Activated gamma-delta T cell treated with Interleukin-2 at 50 U/mL for 16 hours (primary cell): ENCODE results near the gene FXYD7.
"Not testable (repeated sequence)": the region's sequence is repeated elsewhere in the genome, so short reads cannot be mapped to it uniquely, and the experiment has no call there.

Experiments used
- DNase-seq: peaks from one replicate; pipeline ENCODE4 v3.0.0-alpha.2; 2020

FXYD7 gene

GRCh38 chr19:35128398-35129057 lies 14.5 kb upstream of the FXYD7 start:
- DNase-seq: no peak

DNA sequence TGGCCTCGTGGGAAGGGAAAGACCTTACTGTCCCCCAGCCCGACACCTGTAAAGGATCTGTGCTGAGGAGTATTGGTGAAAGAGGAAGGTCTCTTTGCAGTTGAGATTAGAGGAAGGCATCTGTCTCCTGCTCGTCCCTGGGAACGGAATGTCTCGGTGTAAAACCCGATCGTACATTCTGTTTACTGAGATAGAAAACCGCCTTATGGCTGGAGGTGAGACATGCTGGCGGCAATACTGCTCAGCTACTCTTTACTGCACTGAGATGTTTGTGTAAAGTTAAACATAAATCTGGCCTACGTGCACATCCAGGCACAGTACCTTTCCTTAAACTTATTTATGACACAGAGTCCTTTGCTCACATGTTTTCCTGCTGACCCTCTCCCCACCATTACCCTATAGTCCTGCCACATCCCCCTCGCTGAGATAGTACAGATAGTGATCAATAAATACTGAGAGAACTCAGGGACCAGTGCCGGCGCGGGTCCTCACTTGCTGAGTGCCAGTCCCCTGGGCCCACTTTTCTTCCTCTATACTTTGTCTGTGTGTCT lies 13.3 kb upstream of the FXYD7 start:
- DNase-seq: not testable (repeated sequence)

GRCh38 chr19:35130761-35131720 lies 12.0 kb upstream of the FXYD7 start:
- DNase-seq: no peak

DNA sequence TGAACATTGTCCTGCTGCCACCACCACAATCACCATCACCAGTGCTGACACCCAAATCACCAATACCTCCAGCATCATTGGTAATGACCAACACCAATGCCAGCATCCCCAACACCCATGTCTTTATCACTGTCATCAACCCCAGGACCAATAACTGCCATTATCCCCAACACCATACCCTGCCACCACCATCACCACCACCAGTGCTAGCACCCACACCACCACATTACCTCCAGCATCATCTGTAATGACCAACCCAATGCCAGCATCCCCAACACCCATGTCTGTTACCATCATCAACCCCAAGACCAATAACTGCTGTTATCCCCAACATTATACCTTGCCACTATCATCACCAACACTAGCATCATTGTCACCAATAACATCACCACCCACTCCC lies 10.8 kb upstream of the FXYD7 start:
- DNase-seq: no peak

DNA sequence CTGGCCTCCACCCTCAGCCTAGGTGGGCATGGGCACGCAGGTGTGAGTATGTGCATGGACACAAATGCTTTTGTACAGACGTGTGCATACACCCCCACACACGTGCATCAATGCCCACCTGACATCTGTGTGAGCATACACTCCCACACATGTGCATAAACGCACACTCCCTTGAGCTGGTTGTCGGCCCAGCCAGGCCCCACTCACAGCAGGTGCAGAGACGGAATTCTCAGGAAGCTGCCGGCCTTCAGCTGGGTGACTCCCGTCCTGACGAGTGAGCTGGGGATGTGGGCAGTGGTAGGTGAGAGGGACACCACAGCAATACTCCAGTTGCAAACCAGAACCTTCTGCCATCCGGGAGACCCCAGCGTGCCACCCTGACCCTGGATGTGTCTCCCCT lies 9.2 kb upstream of the FXYD7 start:
- no peak for DNase-seq

DNA sequence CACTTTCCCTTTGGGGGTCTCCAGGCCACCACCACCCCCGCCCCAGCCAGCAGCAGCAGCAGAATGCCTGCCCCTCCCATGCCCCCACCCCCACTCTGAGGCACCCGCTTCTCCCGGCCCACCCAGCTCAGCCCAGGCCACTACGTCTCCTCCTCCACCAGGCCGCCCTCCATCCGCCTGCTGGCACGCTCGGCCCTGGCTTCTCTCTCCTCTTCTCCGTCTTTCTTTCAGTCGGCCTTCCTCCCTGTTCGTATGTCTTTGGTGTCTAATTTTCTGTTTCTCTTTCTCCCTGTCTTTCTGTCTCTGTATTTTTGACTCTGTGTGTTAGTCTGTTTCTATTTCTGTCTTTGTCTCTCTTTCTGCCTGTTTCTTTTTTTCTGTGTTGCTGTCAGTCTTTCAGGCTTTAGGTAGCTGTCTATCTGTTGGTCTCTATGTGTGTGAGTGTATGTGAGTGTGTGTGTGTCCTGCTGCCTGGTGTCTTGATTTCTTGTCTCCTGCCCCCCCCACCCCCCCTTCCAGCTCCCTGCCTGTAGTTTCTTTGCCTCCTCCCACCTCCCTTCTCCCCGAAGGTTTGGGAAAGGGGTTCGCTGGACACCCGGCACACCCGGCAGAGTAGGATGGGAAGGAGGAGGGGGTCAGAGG lies 8.3 kb upstream of the FXYD7 start, which contains the start of gene LGI4:
Gene LGI4 (minus strand): TSS at position 459 of the 642 bp plus-strand sequence. CDS start 379 bp downstream, at position 80.
- DNase-seq: no peak

GRCh38 chr19:35135389-35135909 lies 7.6 kb upstream of the FXYD7 start:
- peak; percentile 57 for DNase-seq

DNA sequence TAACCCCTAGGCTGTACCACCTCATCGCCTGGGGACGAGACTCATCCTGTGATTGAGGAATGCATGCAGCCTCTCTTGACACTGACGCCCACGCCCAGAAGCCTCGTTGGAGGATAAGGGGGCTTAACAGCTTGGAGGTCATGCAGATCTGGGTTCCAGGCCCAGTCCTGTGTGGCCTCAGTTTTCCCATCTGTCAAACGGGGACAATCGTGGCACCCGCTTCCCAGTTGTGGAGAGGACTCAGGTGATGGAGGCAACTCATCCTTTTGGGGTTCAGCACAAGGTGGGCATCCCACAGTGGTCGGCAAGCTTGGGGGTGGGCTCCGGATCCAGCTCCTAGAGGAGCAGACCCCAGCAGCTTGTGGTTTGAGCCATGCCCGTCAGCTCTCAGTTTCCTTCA lies 6.8 kb upstream of the FXYD7 start:
- DNase-seq: no peak

DNA sequence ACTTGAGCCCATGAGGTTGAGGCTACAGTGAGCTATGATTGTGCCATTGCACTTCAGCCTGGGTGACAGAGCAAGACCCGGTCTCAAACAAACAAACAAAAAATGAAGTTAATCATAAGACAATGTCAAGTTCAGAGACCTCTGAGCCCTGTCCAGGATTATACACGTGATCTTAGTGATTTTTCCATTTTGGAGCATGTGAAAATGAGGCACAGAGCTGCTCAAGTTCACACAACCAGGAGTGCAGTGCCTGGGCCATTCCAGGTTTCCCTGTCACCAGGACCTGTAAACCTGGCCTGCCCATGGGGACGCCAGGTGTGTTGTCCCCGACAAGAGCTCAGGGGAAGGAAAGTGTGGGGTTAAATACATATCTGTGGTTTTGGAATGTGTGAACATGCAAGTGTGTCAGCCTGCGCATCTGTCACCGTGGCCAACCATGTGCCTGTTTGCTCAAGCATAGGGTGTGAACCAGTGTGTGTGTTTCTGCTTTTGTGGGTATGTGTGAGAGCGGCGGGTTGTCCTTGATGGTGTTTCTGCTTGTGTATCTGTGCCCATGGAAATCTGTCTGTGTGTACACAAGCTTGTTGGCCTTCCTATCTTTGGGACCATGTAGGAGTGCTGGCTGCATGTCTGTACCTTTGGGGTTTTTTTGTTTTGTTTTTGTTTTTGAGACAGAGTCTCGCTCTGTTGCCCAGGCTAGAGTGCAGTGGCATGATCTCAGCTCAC lies 5.9 kb upstream of the FXYD7 start:
- no peak for DNase-seq

GRCh38 chr19:35138305-35138892 lies 4.7 kb upstream of the FXYD7 start, which contains the start of gene FXYD1:
Gene FXYD1 (plus strand): TSS chr19:35138824. CDS start chr19:35140080, 1,256 bp downstream.
- no peak for DNase-seq

DNA sequence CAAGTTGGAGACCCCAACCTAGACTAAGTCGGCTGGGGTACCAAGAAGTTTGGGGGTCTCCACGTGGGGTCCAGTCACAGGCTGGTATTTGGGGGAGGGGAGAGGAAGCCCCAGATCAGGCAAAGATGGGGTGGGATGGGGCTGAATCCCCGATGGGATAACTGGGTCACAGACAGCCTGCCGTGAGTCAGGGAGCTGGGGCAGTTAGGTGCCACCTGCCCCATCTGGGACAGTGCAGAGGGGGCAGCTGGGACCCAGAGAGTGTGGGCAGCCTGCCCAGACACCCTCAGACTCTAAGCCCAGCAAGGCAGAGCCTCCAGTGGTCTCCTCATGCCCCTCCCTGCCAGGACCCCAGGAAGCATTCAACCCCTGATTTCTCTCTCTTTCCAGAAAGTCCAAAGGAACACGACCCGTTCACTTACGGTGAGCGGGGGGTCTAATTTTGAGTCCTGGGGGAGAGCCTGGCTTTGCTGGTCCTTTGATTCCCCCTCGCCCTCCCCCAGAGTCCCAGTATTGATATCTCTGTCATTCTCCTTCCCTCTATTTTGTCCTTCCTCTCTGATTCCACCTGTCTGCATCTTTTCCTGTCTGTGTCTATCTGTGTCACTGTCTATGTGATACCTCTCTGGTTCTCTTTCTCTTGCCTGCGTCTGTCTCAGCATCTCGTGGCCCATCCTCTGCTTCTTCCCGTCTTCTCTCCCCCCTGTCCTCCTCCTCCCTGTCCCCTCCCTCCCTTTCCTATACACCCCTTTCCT lies 2.7 kb upstream of the FXYD7 start:
- no peak for DNase-seq

- peak; percentile 94 for DNase-seq
Measured at GRCh38 chr19:35140962-35141836, 1.9 kb upstream of the FXYD7 start.

- DNase-seq: no peak
Measured at GRCh38 chr19:35141837-35142605, 1.0 kb upstream of the FXYD7 start.

- peak; percentile 79 for DNase-seq
Measured at GRCh38 chr19:35142606-35143230, 337 bp upstream of the FXYD7 start.

DNA sequence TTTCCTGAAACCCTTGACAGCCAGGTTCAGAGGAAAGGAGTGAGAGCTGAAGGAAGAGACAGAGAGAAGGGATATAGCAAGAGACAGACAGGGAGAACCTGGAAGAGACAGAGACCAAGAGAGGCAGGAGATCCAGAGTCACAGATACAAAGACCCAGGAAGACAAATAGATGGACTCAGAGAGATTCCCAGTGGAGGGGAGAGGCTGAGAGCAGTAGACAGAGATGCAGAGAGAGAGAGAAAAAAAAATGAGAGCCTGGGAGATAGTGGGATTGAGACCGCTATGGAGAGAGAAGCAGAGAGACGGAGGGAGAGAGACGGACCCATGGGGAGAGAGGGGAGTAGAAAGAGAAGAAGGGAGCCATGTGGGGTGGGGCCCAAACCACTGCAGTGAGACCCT lies 763 bp downstream of the FXYD7 start:
- no peak for DNase-seq

GRCh38 chr19:35144259-35144599 lies 1.2 kb downstream of the FXYD7 start:
- no peak for DNase-seq

- no peak for DNase-seq
Measured at GRCh38 chr19:35144600-35145436, 1.8 kb downstream of the FXYD7 start.
